Measurements from ENCODE around the gene UNC45B.

DNA sequence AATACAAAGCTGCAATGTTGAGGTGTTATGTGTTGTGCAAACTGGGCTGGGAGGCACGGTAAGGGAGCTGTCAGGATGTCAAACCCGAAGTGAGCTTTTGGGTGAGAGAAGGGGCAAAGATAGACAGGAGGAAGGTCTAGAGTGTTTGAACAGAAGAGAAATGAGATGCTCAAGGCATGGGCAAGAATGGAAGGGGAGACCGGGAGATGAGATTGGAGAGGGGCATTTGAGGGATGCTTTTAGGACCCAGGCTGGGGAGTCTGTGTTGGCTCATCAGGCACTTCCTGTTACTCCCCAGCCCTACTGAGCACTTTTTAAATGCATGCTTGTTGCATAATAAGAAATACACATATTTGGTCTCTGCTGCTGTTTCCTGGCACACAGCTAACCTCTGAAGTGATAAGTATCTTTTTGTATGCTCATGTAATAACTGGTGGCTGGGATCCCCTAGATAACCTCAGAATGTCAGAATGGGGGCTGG lies 13.7 kb downstream of the UNC45B start:
- TF ChIP-seq, protein P1, sequence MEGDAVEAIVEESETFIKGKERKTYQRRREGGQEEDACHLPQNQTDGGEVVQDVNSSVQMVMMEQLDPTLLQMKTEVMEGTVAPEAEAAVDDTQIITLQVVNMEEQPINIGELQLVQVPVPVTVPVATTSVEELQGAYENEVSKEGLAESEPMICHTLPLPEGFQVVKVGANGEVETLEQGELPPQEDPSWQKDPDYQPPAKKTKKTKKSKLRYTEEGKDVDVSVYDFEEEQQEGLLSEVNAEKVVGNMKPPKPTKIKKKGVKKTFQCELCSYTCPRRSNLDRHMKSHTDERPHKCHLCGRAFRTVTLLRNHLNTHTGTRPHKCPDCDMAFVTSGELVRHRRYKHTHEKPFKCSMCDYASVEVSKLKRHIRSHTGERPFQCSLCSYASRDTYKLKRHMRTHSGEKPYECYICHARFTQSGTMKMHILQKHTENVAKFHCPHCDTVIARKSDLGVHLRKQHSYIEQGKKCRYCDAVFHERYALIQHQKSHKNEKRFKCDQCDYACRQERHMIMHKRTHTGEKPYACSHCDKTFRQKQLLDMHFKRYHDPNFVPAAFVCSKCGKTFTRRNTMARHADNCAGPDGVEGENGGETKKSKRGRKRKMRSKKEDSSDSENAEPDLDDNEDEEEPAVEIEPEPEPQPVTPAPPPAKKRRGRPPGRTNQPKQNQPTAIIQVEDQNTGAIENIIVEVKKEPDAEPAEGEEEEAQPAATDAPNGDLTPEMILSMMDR (optimal IDR thresholded peaks at IDR 0.05 in 1 of 3, IDR thresholded peaks at IDR 0.05 in 1 of 3, conservative IDR thresholded peaks at IDR 0.05 in 1 of 3; ENCODE audit: extremely low read depth in 1 of 3, insufficient read depth in 2 of 3, low read length in 3 of 3) = no peak
- TF ChIP-seq EZH2 (IDR thresholded peaks at IDR 0.05; ENCODE audit: low read length) = no peak
